Measurements from ENCODE around the gene CABLES2. TPM values are rescaled to one million over a fixed set of nuclear protein-coding genes. Genes with fewer than 3 reads are reported as not detected.
A peak's percentile ranks its signal among the peaks of the same experiment; 100 is the strongest.

CABLES2 gene
- total and polyA plus RNA-seq, 9 of the 15 experiments (the other 6 are each of a cell fraction or from before 2014, with no cell fraction given) = 0.46 to 4.2 (median 1.6) TPM

- TF ChIP-seq ZNF551 (CRISPR knock-in tag; IDR thresholded peaks at IDR 0.05) = no peak
- peak; percentile 26; the same call in 1 of the 2 replicates for TF ChIP-seq JUN (IDR thresholded peaks at IDR 0.05; ENCODE audit: borderline replicate concordance, low read depth, low read length)
- TF ChIP-seq JUN (CRISPR knock-in tag; IDR thresholded peaks at IDR 0.05; ENCODE audit: borderline replicate concordance) = no peak; the same call in 1 of the 2 replicates
- no peak; the same call in 1 of the 2 replicates for TF ChIP-seq GATAD2B (IDR thresholded peaks at IDR 0.05; ENCODE audit: borderline replicate concordance)
- no peak for TF ChIP-seq KLF6 (CRISPR knock-in tag; IDR thresholded peaks at IDR 0.05; ENCODE audit: borderline replicate concordance)
- TF ChIP-seq EWSR1 (IDR thresholded peaks at IDR 0.05; ENCODE audit: borderline replicate concordance, low read depth, partially characterized antibody) = no peak
- no peak for TF ChIP-seq ILK (tag; IDR thresholded peaks at IDR 0.05; ENCODE audit: borderline replicate concordance, low read depth)
- TF ChIP-seq ZNF431 (CRISPR knock-in tag; IDR thresholded peaks at IDR 0.05) = peak; percentile 64; the same call in 1 of the 2 replicates
- no peak for TF ChIP-seq TCFL5 (CRISPR knock-in tag; conservative IDR thresholded peaks at IDR 0.05)
- no peak for TF ChIP-seq ZZZ3 (IDR thresholded peaks at IDR 0.05)
- TF ChIP-seq ARHGAP35 (IDR thresholded peaks at IDR 0.05; ENCODE audit: partially characterized antibody) = no peak
- TF ChIP-seq GATAD2A (IDR thresholded peaks at IDR 0.05) = no peak
- TF ChIP-seq E2F8 (IDR thresholded peaks at IDR 0.05; ENCODE audit: low read depth, partially characterized antibody) = peak; percentile 87
- TF ChIP-seq ZBTB7A (IDR thresholded peaks at IDR 0.05; ENCODE audit: borderline replicate concordance, control insufficient read depth, low read depth, low read length) = peak; percentile 96; the same call in 1 of the 2 replicates
- no peak for TF ChIP-seq E2F4 (CRISPR knock-in tag; IDR thresholded peaks at IDR 0.05; ENCODE audit: low read depth)
- TF ChIP-seq DIDO1 (tag; IDR thresholded peaks at IDR 0.05; ENCODE audit: low read depth) = peak; percentile 64
- TF ChIP-seq ZNF79 (CRISPR knock-in tag; IDR thresholded peaks at IDR 0.05; ENCODE audit: low read depth) = no peak
- TF ChIP-seq ZFP36 (IDR thresholded peaks at IDR 0.05; ENCODE audit: low read depth, low read length, partially characterized antibody) = no peak
- no peak for TF ChIP-seq ZNF764 (CRISPR knock-in tag; IDR thresholded peaks at IDR 0.05; ENCODE audit: low read depth)
- no peak for TF ChIP-seq SMARCA5 (IDR thresholded peaks at IDR 0.05)
- TF ChIP-seq LEF1 (IDR thresholded peaks at IDR 0.05) = no peak
- TF ChIP-seq ZNF655 (CRISPR knock-in tag; IDR thresholded peaks at IDR 0.05) = no peak
- peak; percentile 87 for TF ChIP-seq GTF2E2 (tag; IDR thresholded peaks at IDR 0.05)
- TF ChIP-seq STAG1 (CRISPR knock-in tag; IDR thresholded peaks at IDR 0.05; ENCODE audit: borderline replicate concordance) = no peak; the same call in 1 of the 2 replicates
Measured at GRCh38 chr20:62386383-62387218, 20.5 kb downstream of the CABLES2 start, which contains the start of gene RPS21 (continued).

Data from K562 (cell line).